Glutamatergic neuron (in vitro differentiated cells): Measurements from ENCODE around the gene ANO1. TPM values are rescaled to one million over a fixed set of nuclear protein-coding genes. Genes with fewer than 3 reads are reported as not detected.

Source experiments
- DNase-seq: peaks from one replicate; pipeline ENCODE4 v3.0.0; 2022
- H3K27ac Mint-ChIP-seq: one replicate; pipeline ENCODE4 v1.8.0; 2020; ENCODE audit warnings: mild to moderate bottlenecking, mixed read lengths, inconsistent platforms; ENCODE audit not compliant: unreplicated experiment
- H3K27me3 Mint-ChIP-seq: one replicate; pipeline ENCODE4 v1.8.0; 2020; ENCODE audit warnings: mild to moderate bottlenecking, moderate library complexity, mixed read lengths, inconsistent platforms; ENCODE audit not compliant: unreplicated experiment
- H3K36me3 Mint-ChIP-seq: one replicate; pipeline ENCODE4 v1.8.0; 2020; ENCODE audit warnings: mild to moderate bottlenecking, mixed read lengths, inconsistent platforms; ENCODE audit not compliant: unreplicated experiment
- H3K4me1 Mint-ChIP-seq: one replicate; pipeline ENCODE4 v1.8.0; 2020; ENCODE audit warnings: mild to moderate bottlenecking, low read depth, mixed read lengths, inconsistent platforms; ENCODE audit not compliant: unreplicated experiment
- H3K4me3 Mint-ChIP-seq: one replicate; pipeline ENCODE4 v1.8.0; 2020; ENCODE audit warnings: mild to moderate bottlenecking, mixed read lengths, inconsistent platforms; ENCODE audit not compliant: unreplicated experiment
- H3K9me3 Mint-ChIP-seq: one replicate; pipeline ENCODE4 v1.8.0; 2020; ENCODE audit warnings: mild to moderate bottlenecking, moderate library complexity, mixed read lengths, inconsistent platforms; ENCODE audit not compliant: unreplicated experiment
- CTCF ChIP-seq: fragments of 200-600 bp; sonication (generic); IDR thresholded peaks from one replicate; pipeline ENCODE4 v1.5.0; 2021; ENCODE audit not compliant: partially characterized antibody, unreplicated experiment
- total RNA-seq: library from RNA; stranded (reverse); fragmentation: NEBNext Ultra II Directional; extraction: Animal tissue kit (Norgen Biotek cat#: 25700); gene quantifications from one replicate; pipeline ENCODE4 v1.2.1, GENCODE V29; 2021; ENCODE audit not compliant: unreplicated experiment

Gene ANO1
- total RNA-seq, 1 donor from 2014 or later = not detected

- Mint-ChIP-seq H3K4me1 (peaks cover 5% of the 10 kb centered on the region), H3K36me3 (no peaks in the 10 kb centered on the region), H3K27me3 (peaks cover 8% of the 10 kb centered on the region), H3K9me3 (no peaks in the 10 kb centered on the region), H3K27ac (no peak overlapping the region), H3K4me3 (no peak overlapping the region)
- no peak for DNase-seq
- TF ChIP-seq CTCF = no peak
These were observed 11.5 kb downstream of the ANO1 start for GRCh38 chr11:70089631-70090030.

GRCh38 chr11:70090961-70091381 lies 12.9 kb downstream of the ANO1 start:
- no peak for DNase-seq
- Mint-ChIP-seq H3K36me3 (peaks cover 4% of the 10 kb centered on the region), H3K27ac (no peak overlapping the region), H3K4me3 (peak overlapping the region; percentile 35), H3K4me1 (peaks cover 5% of the 10 kb centered on the region), H3K9me3 (peaks cover 2% of the 10 kb centered on the region), H3K27me3 (peaks cover 7% of the 10 kb centered on the region)
- TF ChIP-seq CTCF = no peak

GRCh38 chr11:70091638-70092037 lies 13.5 kb downstream of the ANO1 start:
- Mint-ChIP-seq H3K27me3 (peaks cover 9% of the 10 kb centered on the region), H3K27ac (peak overlapping the region; percentile 52), H3K36me3 (peaks cover 7% of the 10 kb centered on the region), H3K4me3 (no peak overlapping the region), H3K9me3 (peaks cover 2% of the 10 kb centered on the region), H3K4me1 (peaks cover 5% of the 10 kb centered on the region)
- TF ChIP-seq CTCF = no peak
- no peak for DNase-seq

GRCh38 chr11:70092959-70093715 lies 15.0 kb downstream of the ANO1 start:
- Mint-ChIP-seq H3K4me3 (no peak overlapping the region), H3K36me3 (peaks cover 7% of the 10 kb centered on the region), H3K27me3 (peaks cover 9% of the 10 kb centered on the region), H3K9me3 (peaks cover 2% of the 10 kb centered on the region), H3K27ac (no peak overlapping the region), H3K4me1 (peaks cover 5% of the 10 kb centered on the region)
- TF ChIP-seq CTCF = no peak
- DNase-seq = no peak

GRCh38 chr11:70095541-70096252 lies 17.6 kb downstream of the ANO1 start:
- Mint-ChIP-seq H3K9me3 (peaks cover 2% of the 10 kb centered on the region), H3K4me3 (no peak overlapping the region), H3K27ac (no peak overlapping the region), H3K4me1 (peaks cover 5% of the 10 kb centered on the region), H3K27me3 (peaks cover 5% of the 10 kb centered on the region), H3K36me3 (peaks cover 7% of the 10 kb centered on the region)
- TF ChIP-seq CTCF = no peak
- no peak for DNase-seq
